ENCODE measurements around the gene RAD51. TPM values are rescaled to one million over a fixed set of nuclear protein-coding genes. Genes with fewer than 3 reads are reported as not detected.

Gene RAD51
- total RNA-seq, 4 donors from 2014 or later: 0.64 to 2.2 (median 1.1) TPM

DNA sequence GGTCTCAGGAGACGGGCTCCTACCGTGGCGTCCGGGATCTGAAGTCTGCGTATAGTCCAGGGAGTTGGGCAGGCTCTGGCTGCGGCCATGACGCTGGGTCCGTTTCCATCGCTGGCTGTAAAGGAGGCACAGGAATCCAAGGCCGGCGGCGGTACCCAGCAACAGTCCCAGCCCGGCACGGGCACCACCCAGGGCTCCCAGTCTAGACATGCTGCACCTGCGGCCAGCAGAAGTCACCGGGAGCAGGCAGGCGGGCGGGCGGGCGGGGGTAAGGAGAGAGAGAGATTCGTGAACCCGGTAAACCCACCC, 59.6 kb downstream of the RAD51 start:
- Histone ChIP-seq H3K9me3 (no peaks in the 10 kb centered on the region), H3K27ac (peak overlapping the region; percentile 72), H3K36me3 (peaks cover 27% of the 10 kb centered on the region), H3K4me3 (peak overlapping the region; percentile 90), H3K4me1 (peaks cover 22% of the 10 kb centered on the region), H3K27me3 (no peaks in the 10 kb centered on the region)
- no peak for TF ChIP-seq POLR2AphosphoS5 (IDR thresholded peaks at IDR 0.05)
- TF ChIP-seq, protein P1, sequence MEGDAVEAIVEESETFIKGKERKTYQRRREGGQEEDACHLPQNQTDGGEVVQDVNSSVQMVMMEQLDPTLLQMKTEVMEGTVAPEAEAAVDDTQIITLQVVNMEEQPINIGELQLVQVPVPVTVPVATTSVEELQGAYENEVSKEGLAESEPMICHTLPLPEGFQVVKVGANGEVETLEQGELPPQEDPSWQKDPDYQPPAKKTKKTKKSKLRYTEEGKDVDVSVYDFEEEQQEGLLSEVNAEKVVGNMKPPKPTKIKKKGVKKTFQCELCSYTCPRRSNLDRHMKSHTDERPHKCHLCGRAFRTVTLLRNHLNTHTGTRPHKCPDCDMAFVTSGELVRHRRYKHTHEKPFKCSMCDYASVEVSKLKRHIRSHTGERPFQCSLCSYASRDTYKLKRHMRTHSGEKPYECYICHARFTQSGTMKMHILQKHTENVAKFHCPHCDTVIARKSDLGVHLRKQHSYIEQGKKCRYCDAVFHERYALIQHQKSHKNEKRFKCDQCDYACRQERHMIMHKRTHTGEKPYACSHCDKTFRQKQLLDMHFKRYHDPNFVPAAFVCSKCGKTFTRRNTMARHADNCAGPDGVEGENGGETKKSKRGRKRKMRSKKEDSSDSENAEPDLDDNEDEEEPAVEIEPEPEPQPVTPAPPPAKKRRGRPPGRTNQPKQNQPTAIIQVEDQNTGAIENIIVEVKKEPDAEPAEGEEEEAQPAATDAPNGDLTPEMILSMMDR (IDR thresholded peaks at IDR 0.05): no peak
- peak in 1 of 2 donors; percentile 77 for DNase-seq (ENCODE audit: low spot score in 2 of 2)
- WGBS: 0% methylated on average over 2 of the region's 22 CpGs

DNA sequence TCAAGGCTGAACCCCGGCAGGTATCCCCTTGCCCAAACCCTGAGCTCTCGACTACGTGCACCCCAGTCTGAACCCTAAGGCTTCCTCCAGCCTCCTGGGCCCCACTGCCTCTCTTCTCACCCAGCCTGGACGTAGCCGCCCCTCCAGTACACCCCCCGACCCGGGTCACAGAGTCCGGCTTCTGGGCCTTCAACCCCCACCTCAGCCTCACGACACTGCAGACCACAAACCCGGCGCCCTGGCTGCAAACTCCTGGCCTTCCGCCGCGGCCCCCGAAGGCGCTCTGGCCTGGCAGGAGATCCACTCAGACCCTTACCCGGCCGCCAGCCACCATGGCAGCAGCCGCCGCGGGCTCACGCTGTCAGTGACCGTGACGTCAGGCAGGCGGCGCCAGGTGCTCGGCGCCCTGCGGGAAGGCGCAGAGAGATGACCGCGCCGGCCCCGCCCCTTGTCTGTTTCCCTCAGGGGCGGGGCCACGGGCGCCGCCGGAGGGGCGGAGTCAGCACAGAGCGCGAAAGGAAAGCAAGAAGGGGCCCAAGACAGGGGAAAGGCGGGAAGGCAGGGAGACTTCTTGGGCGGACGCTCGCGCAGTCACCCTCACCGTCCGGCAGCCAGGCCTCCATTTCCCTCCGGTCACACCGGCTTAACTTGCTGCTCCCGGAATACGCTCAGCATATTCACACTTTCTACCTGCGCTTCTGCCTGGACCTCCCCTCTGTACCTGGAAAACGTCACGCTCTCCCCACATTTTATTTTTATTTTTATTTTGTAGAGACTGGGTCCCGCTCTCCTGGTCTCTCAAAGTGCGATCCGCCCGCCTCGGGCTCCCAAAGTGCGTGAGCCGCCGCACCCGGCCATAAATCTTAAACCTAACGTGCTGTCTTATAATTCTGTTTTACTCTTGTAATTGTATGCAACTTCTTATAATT, 60.2 kb downstream of the RAD51 start, which contains the start of gene RMDN3:
Gene RMDN3 (minus strand): TSS at position 372 of the 929 bp plus-strand sequence. CDS start 471 bp downstream, outside the sequence.
- TF ChIP-seq, protein P1 (IDR thresholded peaks at IDR 0.05): no peak
- TF ChIP-seq EP300 (IDR thresholded peaks at IDR 0.05) (no peak), POLR2A (IDR thresholded peaks at IDR 0.05) (peak in 1 of 2 donors; percentile 32), POLR2AphosphoS5 (IDR thresholded peaks at IDR 0.05) (peak in 1 of 3 donors; percentile 55)
- WGBS: under 1% methylated on average over 37 of the region's 66 CpGs
- DNase-seq (ENCODE audit: low spot score in 2 of 2): peak; percentile 94 to 95
- Histone ChIP-seq H3K4me3 (peak within 1 kb of the TSS; percentile 90), H3K4me1 (peaks cover 22% of the 10 kb centered on the region), H3K36me3 (peaks cover 22% of the 10 kb centered on the region), H3K27ac (peak within 1 kb of the TSS; percentile 72), H3K9me3 (no peaks in the 10 kb centered on the region), H3K27me3 (no peaks in the 10 kb centered on the region)

DNA sequence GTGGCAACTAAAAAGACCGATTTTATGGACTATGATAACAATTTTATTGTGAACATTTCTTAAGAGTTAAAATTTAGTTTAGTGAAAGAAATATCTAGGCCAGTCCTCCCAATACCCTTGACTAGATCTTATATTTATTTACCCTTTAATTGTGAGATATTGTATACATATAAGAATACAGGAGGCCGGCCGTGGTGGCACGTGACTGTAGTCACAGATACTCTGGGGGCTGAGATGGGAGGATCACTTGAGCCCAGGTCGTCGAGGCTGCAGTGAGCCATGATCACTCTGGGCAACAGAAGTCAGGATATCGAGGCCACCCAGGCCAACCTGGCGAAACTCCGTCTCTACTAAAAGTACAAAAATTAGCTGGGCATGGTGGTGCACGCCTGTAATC, 60.8 kb downstream of the RAD51 start:
- TF ChIP-seq POLR2AphosphoS5 (IDR thresholded peaks at IDR 0.05) (no peak), EP300 (IDR thresholded peaks at IDR 0.05) (no peak), POLR2A (IDR thresholded peaks at IDR 0.05) (no peak)
- TF ChIP-seq, protein P1 (IDR thresholded peaks at IDR 0.05): no peak
- Histone ChIP-seq H3K9me3 (no peaks in the 10 kb centered on the region), H3K36me3 (peaks cover 18% of the 10 kb centered on the region), H3K4me1 (peaks cover 22% of the 10 kb centered on the region), H3K4me3 (peak overlapping the region; percentile 90), H3K27me3 (no peaks in the 10 kb centered on the region), H3K27ac (peak overlapping the region; percentile 72)
- WGBS: 56% methylated on average over 10 of the region's 10 CpGs
- no peak for DNase-seq (ENCODE audit: low spot score in 2 of 2)

DNA sequence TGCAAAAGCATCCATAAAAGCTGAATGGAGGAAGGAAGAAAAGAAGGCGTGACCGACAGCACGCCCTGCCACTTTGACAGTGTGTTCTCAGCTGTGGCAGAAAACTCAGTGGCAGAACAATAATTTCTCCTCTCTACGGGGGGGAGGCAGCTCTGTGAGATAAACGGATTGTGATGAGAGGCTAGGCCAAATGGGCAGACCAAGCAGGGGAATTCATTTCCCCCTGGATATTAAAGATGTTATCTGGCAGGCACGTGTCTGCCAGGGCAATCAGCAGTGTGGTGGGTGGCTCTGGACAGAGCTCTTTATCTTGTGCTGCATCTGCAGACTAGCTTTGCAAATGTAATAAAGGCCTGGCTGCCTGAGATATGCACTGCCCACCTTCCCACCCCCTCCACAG, 62.0 kb downstream of the RAD51 start:
- peaks cover 7% of the 10 kb centered on the region for H3K36me3 ChIP-seq
- no peak overlapping the region for H3K27ac ChIP-seq
- H3K4me1 ChIP-seq: peaks cover 22% of the 10 kb centered on the region
- 39% methylated on average over 6 of the region's 6 CpGs for WGBS
- no peak for TF ChIP-seq EP300 (IDR thresholded peaks at IDR 0.05)
- TF ChIP-seq POLR2A (IDR thresholded peaks at IDR 0.05): no peak
- TF ChIP-seq, protein P1 (IDR thresholded peaks at IDR 0.05): no peak
- TF ChIP-seq POLR2AphosphoS5 (IDR thresholded peaks at IDR 0.05): no peak
- no peaks in the 10 kb centered on the region for H3K9me3 ChIP-seq
- no peak overlapping the region for H3K4me3 ChIP-seq
- DNase-seq (ENCODE audit: low spot score in 2 of 2): no peak
- no peaks in the 10 kb centered on the region for H3K27me3 ChIP-seq

DNA sequence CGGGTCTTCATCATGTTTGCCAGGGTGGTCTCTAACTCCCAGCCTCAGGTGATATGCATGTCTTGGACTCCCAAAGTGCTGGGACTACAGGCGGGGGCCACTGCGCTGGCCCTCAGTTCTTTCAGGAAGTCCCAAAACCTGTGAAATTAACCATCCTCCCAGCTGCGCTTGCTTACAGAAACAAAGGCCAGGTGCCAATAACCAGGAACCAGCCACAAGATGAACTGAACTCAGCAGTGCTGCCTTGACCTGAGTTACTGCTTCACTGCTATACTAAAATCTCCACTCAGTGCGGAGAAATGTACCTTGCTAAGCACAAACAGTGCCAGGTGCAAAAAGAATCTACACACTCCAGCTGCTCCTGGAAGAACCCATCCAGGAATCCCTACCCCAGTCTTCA, 65.0 kb downstream of the RAD51 start:
- Histone ChIP-seq H3K9me3 (no peaks in the 10 kb centered on the region), H3K36me3 (no peaks in the 10 kb centered on the region), H3K27ac (no peak overlapping the region), H3K4me1 (peaks cover 27% of the 10 kb centered on the region), H3K4me3 (no peak overlapping the region), H3K27me3 (no peaks in the 10 kb centered on the region)
- no peak for DNase-seq (ENCODE audit: low spot score in 2 of 2)
- 98% methylated on average over 5 of the region's 5 CpGs for WGBS
- TF ChIP-seq POLR2A (IDR thresholded peaks at IDR 0.05) (no peak), POLR2AphosphoS5 (IDR thresholded peaks at IDR 0.05) (no peak), EP300 (IDR thresholded peaks at IDR 0.05) (no peak)
- TF ChIP-seq, protein P1 (IDR thresholded peaks at IDR 0.05): no peak
